ENCODE measurements around the gene AKR1D1.

AKR1D1 gene

DNA sequence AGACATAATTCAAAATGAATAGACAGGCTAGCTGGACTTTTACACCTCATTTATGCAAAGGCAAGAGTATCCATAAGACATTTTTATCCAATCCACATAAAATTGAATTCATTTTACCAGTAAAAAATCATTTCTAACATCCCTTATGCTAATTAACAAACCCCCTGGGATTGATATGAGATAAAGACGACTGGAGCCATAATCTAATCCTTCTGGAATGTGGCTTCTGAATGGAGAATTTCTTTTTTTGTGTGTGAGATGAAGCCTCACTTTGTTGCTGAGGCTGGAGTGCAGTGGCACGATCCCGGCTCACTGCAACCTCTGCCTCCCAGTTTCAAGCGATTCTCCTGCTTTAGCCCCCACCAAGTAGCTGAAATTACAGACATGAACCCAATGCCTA lies 90.4 kb downstream of the AKR1D1 start:
- no peak for DNase-seq (ENCODE audit: low spot score)

DNA sequence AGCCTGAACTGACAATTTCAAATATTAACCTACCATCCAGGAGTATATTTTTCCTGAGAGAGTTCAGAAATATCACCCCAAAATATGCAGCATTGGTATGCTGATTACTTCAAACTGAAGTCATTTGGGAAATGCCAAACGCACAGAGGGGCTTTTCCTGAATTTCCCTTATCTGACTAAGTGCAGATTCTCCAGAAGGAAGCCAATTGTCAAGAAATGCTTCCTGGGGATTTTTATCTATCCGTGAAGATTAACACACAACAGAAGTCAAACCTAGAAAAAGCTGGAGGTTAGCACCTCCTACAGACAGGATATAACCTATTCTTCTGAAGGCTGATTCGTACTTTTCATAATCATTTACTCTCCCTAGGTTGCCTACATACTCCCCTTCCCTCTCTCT lies 91.0 kb downstream of the AKR1D1 start:
- DNase-seq (ENCODE audit: low spot score) = no peak

DNA sequence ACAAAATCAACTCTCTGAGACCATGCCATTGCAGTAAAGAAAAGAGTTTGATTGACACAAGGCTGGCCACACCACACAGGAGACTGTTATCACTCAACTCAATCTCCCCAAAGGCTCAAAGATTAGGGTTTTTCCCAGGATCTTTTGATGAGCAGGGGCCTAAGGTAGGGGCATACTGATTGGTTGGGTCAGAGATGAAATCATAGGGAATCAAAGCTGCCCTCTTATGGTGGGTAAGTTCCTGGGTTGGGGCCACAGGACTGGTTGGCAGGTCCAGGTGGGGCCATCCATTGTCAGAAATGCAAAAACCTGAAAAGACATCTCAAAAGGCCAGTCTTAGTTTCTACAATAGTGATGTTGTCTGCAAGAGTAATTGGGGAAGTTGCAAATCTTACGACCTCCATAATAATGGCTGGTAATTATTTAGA lies 91.6 kb downstream of the AKR1D1 start:
- DNase-seq (ENCODE audit: low spot score) = no peak

Data from hematopoietic multipotent progenitor cell treated with erythropoietin and hydrocortisone succinate and interleukin-3 and kit ligand, for 17 days (in vitro differentiated cells).